Stimulated activated CD8-positive, alpha-beta memory T cell treated with anti-CD3 and anti-CD28 coated beads, Interleukin-15, amount 100 ng/mL, for 48 hours (primary cell): ENCODE results near the gene PCNA.

Experiments used
- DNase-seq, 2 donors: peaks; one replicate each; pipeline ENCODE4 v3.0.0-alpha.2; 2020; ENCODE audit warnings: low read depth in 2 of 2

The PCNA gene

DNA sequence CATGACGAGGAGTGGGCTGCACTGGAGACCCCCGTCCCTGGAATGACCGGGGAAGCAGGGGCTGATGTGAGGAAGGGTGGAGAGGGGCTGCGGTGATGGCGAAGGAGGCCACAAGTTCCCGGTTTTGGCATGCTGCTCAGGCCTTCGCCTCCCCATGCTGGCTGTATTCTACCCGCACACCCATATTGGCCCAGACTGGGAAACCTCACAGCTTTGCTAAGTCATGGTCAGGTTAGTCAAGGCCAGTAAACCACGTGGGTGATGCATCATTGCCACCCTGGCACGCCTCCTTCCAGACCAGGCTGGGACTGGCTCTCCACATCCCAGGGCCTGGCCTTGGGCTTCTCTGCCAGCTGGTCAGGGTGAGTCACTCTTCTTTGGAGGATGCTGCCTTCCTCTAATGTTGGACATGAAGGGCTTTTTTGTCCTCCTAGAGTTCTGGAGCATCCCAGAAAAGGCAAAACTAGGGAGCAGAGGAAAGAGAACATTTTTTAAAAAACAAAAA lies 53.8 kb downstream of the PCNA start:
- no peak for DNase-seq

DNA sequence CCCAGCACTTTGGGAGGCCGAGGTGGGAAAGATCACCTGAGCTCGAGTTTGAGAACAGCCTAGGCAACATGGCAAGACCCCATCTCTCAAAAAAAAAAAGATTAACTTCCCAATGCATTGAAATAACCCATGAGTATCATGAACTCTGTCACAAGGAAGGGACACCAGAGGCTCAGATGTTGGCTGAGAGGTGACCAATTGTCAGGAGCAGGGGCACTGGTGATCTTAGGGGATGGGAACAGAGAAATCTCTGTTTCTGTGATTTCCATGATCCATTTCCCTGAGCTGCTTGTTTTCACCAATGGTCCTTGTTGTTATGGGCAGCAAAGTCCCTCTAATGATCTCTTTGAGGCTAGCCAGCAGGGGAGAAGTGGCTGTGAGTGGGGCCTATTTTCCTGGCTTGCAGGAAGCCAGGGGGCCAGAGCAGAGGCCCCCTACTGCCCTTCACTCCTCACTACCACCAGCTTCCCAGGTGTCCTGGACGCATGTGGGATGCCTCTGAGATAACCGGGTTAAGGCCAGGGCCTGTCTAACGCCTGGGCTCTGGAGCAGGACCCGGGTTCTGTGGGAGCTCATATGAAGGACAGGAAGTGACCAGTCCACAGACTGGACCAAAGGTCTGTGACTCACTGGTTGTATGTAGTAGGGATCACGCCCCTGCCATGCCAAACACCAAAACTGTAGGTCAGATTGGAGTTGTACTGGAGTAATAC lies 54.4 kb downstream of the PCNA start:
- no peak for DNase-seq
